IPS-18a (cell line): Measurements from ENCODE around the gene PLEKHA1.

Source experiments
- H3K27ac ChIP-seq: one replicate; pipeline ENCODE4 v1.5.1; 2013; ENCODE audit warnings: low read length
- H3K27me3 ChIP-seq: one replicate; pipeline ENCODE4 v1.6.1; 2013; ENCODE audit warnings: mild to moderate bottlenecking, low read length; ENCODE audit not compliant: control insufficient read depth, insufficient read depth
- H3K36me3 ChIP-seq: one replicate; pipeline ENCODE4 v1.6.1; 2013; ENCODE audit warnings: low read depth, low read length; ENCODE audit not compliant: control insufficient read depth
- H3K4me1 ChIP-seq: one replicate; pipeline ENCODE4 v1.6.1; 2013; ENCODE audit warnings: low read depth, low read length; ENCODE audit not compliant: control insufficient read depth
- H3K4me3 ChIP-seq: one replicate; pipeline ENCODE4 v1.5.1; 2013; ENCODE audit warnings: low read length
- H3K9ac ChIP-seq: one replicate; pipeline ENCODE4 v1.6.1; 2013; ENCODE audit warnings: mild to moderate bottlenecking, low read length, moderate library complexity
- H3K9me3 ChIP-seq: one replicate; pipeline ENCODE4 v1.6.1; 2013; ENCODE audit warnings: low read depth, low read length; ENCODE audit not compliant: control insufficient read depth

Gene PLEKHA1

DNA sequence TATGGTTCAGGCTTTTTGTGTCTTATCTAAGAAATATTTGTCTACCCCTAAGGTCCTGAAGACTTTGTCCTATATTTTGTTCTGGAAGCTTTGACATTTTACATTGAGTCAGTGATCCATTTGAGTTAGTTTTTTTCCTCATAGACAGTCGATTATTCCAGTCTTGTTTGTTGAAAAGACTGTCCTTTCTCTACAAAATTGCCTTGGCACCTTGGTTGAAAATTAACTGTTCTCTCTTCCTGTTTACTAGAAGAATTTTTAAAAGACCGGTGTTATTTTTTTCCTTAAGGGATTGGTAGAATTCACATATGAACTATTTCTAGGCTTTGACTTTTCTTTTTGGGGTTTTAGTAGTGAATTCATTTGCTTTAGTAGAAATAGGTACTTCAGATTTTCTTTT is 12.0 kb downstream of the PLEKHA1 start:
- H3K27me3 ChIP-seq: no peaks in the 10 kb centered on the region
- no peaks in the 10 kb centered on the region for H3K4me1 ChIP-seq
- no peak overlapping the region for H3K4me3 ChIP-seq
- H3K27ac ChIP-seq: no peak overlapping the region
- H3K9ac ChIP-seq: no peak overlapping the region
- H3K36me3 ChIP-seq: no peaks in the 10 kb centered on the region
- H3K9me3 ChIP-seq: no peaks in the 10 kb centered on the region

DNA sequence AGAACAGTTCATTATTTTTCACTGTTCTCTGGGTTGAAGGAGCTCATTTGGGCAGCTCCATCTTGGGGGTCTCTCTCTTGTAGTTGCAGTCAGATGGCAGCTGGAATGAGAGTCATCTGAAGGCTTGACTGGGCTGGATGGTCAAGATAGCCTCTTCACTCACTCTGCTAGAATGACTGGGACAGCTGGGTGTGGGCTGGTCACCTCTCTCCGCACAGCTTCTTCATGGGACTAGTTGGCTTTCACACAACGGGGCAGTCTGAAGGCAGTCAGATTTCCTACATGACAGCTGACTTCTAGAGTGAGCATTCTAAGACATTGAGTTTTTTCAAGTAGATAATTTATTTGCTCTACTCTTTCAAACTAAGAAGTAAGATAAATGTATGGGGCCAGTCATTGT is 13.1 kb downstream of the PLEKHA1 start:
- Histone ChIP-seq H3K9me3 (no peaks in the 10 kb centered on the region), H3K27me3 (no peaks in the 10 kb centered on the region), H3K9ac (no peak overlapping the region), H3K27ac (no peak overlapping the region), H3K36me3 (no peaks in the 10 kb centered on the region), H3K4me3 (no peak overlapping the region), H3K4me1 (no peaks in the 10 kb centered on the region)

DNA sequence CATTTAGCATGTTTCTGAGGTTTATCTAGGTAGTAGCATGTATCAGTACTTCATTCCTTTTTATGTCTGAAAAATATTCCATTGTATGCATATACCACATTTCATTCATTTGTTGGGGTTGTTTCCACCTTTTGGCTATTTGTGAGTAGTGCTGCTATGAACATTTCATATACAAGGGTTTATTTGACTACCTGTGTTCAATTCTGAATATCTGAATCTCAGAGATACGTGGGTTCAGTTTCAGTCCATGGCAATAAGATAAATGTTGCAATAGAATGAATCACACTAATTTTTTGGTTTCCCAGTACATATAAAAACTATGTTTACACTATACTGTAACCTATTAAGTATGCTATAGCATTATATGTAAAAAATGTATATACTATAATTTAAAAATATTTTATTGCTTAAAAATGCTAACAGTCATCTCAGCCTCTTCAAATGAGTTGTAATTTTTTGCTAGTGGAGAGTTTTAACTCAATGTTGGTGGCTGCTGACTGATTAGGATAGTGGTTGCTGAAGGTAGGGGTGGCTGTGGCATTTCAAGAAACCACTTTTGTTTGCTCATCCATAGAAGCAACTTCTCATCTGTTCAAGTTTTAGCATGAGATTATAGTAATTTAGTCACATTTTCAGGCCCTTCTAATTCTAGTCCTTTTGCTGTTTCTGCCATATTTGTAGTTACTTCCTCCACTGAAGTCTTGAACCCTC is 13.9 kb downstream of the PLEKHA1 start:
- no peaks in the 10 kb centered on the region for H3K9me3 ChIP-seq
- H3K27ac ChIP-seq: no peak overlapping the region
- no peak overlapping the region for H3K4me3 ChIP-seq
- H3K36me3 ChIP-seq: no peaks in the 10 kb centered on the region
- no peaks in the 10 kb centered on the region for H3K4me1 ChIP-seq
- H3K9ac ChIP-seq: no peak overlapping the region
- H3K27me3 ChIP-seq: no peaks in the 10 kb centered on the region

DNA sequence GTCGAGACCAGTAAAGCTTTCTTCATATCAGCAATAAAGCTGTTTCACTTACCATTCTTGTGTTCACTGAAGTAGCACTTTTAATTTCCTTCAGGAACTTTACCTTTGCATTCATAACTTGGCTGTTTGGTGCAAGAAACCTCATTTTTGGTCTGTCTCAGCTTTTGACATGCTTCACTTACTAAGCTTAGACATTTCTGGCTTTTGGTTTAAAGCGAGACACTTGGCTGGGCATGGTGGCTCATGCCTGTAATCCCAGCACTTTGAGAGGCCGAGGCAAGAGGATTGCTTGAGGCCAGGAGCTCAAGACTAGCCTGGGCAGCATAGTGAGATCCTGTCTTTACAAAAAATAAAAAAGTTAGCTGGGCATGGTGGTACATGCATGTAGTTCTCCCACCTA is 15.8 kb downstream of the PLEKHA1 start:
- Histone ChIP-seq H3K9me3 (no peaks in the 10 kb centered on the region), H3K4me3 (no peak overlapping the region), H3K36me3 (peaks cover 5% of the 10 kb centered on the region), H3K27me3 (no peaks in the 10 kb centered on the region), H3K9ac (no peak overlapping the region), H3K27ac (no peak overlapping the region), H3K4me1 (no peaks in the 10 kb centered on the region)

DNA sequence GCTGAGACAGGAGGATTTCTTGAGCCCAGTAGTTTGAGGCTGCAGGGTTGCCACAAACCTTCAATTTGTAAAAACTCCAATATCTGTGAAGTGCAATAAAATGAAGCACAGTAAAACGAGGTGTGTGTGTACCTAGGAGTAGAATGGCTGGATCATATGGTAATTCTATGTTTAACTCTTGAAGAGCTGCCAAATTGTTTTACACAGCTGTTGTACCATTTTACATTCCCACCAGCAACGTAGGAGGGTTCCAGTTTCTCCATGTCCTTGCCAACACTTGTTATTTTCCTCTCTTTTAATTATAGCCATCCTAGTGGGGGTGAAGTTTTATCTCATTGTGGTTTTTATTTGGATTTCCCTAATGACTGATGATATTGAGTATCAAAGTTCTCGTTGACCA is 16.2 kb downstream of the PLEKHA1 start:
- Histone ChIP-seq H3K4me1 (no peaks in the 10 kb centered on the region), H3K4me3 (no peak overlapping the region), H3K27ac (no peak overlapping the region), H3K9me3 (no peaks in the 10 kb centered on the region), H3K9ac (no peak overlapping the region), H3K27me3 (no peaks in the 10 kb centered on the region), H3K36me3 (peaks cover 5% of the 10 kb centered on the region)

DNA sequence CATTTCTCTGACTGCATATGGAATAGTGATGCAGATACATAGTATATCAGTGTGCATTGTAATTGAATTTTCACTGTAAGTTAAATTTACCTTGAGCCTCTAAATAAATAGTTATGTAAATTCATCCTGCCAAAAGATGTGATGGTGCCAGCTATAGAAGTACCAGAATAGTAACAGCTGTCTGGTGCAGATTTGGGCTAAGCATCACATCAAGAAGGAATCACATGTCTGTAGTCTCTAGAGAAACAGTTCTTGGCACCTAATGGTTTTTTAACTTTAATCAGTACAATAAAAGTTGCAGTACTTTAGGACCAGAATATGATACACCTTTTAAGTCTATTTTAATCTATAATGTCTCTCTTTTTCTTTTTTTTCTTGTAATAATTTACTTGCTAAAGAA is 17.4 kb downstream of the PLEKHA1 start:
- Histone ChIP-seq H3K27me3 (no peaks in the 10 kb centered on the region), H3K9me3 (no peaks in the 10 kb centered on the region), H3K4me3 (no peak overlapping the region), H3K9ac (no peak overlapping the region), H3K36me3 (peaks cover 11% of the 10 kb centered on the region), H3K4me1 (no peaks in the 10 kb centered on the region), H3K27ac (no peak overlapping the region)

DNA sequence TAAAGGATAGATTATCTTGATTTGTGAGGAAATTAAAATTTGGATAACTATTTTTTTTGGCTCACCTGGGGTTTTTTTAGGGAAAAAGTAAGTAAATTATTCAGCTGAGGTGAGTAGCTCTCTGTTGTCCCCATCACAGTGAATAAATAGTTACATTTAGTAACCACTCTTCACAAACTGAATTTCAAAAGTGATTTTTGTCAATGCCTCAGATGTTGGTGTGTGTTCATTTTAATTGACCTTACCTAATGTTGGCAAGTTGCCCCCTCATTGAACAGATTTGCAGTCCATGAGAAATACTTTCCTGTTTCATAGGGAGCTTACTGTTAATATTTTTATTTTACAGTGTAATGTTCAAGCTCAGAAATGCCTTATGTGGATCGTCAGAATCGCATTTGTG is 18.3 kb downstream of the PLEKHA1 start:
- peaks cover 13% of the 10 kb centered on the region for H3K36me3 ChIP-seq
- no peak overlapping the region for H3K4me3 ChIP-seq
- H3K27me3 ChIP-seq: no peaks in the 10 kb centered on the region
- H3K9ac ChIP-seq: no peak overlapping the region
- no peaks in the 10 kb centered on the region for H3K9me3 ChIP-seq
- no peak overlapping the region for H3K27ac ChIP-seq
- H3K4me1 ChIP-seq: no peaks in the 10 kb centered on the region

DNA sequence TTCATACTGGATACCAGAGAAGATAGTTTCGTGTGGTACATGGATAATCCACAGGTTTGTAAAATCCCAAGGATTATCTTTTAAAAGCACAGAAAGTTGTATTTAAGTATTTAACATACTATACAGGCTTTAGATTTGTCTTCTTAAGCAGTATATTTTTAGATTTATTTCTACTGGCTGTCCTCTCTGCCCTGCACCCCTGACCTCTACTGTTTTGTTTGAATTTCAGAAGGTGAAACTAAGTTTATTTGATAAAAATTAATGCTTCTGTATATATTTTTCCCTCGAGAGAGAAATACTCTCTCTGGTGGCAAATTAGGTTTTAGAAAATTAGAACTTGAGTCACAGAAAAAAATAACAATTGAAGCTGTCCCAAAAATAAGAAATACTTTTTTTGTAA is 18.8 kb downstream of the PLEKHA1 start:
- Histone ChIP-seq H3K4me3 (no peak overlapping the region), H3K27ac (no peak overlapping the region), H3K4me1 (no peaks in the 10 kb centered on the region), H3K36me3 (peaks cover 13% of the 10 kb centered on the region), H3K27me3 (no peaks in the 10 kb centered on the region), H3K9ac (no peak overlapping the region), H3K9me3 (no peaks in the 10 kb centered on the region)

DNA sequence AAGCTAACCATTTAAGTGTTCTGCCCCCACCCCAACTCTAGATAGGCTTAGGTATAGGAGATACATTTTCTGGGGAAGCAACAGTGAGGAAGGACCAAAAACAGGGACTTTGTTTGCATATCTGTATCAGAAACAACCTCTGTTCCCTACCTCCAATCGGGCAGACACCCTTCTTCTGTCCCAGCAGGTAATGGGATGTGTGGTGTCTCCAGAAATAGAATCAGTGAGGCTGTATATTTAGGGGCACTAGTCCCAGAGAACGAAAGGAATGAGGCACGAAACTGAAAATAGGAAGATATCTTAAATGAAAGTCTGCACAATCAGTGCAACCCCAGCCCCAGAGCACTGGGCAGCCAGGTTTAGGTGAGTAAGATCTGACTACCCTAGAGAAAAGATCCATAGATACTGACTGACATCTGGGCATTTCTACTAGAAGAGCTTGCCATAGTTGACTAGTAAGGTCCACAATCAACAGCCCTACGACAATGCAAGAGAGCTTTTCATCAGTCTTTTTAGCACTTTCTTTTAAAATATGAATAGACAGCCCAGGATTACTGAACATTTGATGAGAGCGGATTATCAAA is 28.1 kb downstream of the PLEKHA1 start:
- no peaks in the 10 kb centered on the region for H3K4me1 ChIP-seq
- peaks cover 17% of the 10 kb centered on the region for H3K36me3 ChIP-seq
- H3K4me3 ChIP-seq: no peak overlapping the region
- no peaks in the 10 kb centered on the region for H3K27me3 ChIP-seq
- H3K27ac ChIP-seq: no peak overlapping the region
- H3K9ac ChIP-seq: no peak overlapping the region
- H3K9me3 ChIP-seq: no peaks in the 10 kb centered on the region

DNA sequence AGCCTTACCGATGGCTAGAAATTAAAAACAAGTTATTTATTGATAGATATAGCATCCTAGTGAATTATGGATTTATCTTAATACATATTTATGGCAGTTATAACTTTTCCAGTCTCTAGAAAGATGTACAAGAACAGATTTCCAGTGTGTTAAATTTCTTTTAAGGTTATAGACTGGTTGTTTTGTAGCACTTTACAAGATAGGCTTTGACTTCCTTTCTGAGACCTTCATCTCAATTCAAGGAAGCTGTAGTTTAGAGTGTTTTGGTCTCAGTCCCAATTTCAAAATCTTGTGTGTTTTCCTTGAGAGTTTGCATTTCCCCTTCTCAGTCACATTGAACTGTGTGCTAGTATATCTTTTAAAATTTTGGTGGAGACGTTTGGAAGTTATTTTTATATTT is 30.1 kb downstream of the PLEKHA1 start:
- no peaks in the 10 kb centered on the region for H3K27me3 ChIP-seq
- no peaks in the 10 kb centered on the region for H3K4me1 ChIP-seq
- H3K9ac ChIP-seq: no peak overlapping the region
- H3K36me3 ChIP-seq: peaks cover 17% of the 10 kb centered on the region
- no peak overlapping the region for H3K27ac ChIP-seq
- H3K4me3 ChIP-seq: no peak overlapping the region
- no peaks in the 10 kb centered on the region for H3K9me3 ChIP-seq

DNA sequence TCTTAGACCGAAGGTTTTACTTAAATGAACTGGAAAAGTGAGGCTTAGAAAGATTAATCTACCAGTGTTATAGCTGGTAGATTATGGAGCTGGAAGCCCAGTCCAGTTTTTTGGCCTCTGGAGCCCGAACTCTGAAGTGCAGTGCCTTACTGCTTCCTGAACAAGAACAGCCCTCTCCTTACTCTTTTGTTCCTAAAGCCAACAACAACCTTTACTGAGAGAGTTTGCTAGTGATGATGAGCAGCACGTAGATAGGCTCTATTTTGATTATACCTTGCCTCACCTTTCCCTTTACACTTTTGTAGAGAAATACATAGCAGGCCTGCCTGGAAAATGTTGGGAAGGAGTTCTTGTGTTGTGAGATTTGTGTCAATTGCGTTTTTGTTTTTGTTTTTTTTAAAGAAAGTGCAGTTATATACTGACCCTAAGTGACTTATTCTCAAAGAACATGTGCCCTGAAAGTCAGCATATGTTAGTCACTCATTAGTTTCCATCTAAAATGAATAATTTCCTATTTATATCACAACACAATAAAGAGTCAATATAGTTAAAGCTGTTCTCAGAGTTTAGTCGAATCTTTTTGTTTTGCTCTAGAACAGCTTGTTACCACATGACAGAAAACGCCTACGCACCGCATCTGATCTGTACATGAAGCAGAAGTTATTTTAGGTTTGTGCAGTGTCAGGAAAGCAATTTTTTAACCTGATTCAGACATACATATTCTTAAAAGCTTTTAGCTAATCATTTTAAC is 33.0 kb downstream of the PLEKHA1 start:
- no peak overlapping the region for H3K4me3 ChIP-seq
- H3K27me3 ChIP-seq: no peaks in the 10 kb centered on the region
- H3K9ac ChIP-seq: no peak overlapping the region
- no peak overlapping the region for H3K27ac ChIP-seq
- H3K36me3 ChIP-seq: peaks cover 5% of the 10 kb centered on the region
- no peaks in the 10 kb centered on the region for H3K9me3 ChIP-seq
- H3K4me1 ChIP-seq: no peaks in the 10 kb centered on the region

DNA sequence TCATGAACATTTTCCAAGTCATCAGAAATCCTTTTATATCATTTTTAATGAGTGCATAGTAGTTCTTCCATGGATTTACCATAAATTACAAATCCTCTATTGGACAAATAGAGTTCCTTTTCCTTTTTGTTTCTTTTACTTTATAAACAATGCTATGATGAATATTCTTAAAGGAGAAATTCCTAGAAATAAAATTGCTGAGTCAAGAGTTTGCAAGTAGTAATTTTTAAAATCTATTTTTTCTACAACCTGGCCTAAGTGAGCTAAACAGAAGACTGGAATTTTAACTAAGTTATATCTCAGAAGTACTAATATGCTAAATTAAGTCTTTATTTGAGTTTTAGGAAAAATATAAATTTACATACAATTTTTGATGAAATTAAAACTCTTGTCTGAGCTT is 38.8 kb downstream of the PLEKHA1 start:
- no peak overlapping the region for H3K27ac ChIP-seq
- H3K9ac ChIP-seq: no peak overlapping the region
- H3K4me1 ChIP-seq: no peaks in the 10 kb centered on the region
- no peaks in the 10 kb centered on the region for H3K27me3 ChIP-seq
- H3K4me3 ChIP-seq: no peak overlapping the region
- peaks cover 13% of the 10 kb centered on the region for H3K36me3 ChIP-seq
- no peaks in the 10 kb centered on the region for H3K9me3 ChIP-seq
